Measurements from ENCODE around the gene PARD3B. TPM values are rescaled to one million over a fixed set of nuclear protein-coding genes. Genes with fewer than 3 reads are reported as not detected.

PARD3B gene
- total RNA-seq, 1 experiment from 2014 or later = 3.9 TPM

DNA sequence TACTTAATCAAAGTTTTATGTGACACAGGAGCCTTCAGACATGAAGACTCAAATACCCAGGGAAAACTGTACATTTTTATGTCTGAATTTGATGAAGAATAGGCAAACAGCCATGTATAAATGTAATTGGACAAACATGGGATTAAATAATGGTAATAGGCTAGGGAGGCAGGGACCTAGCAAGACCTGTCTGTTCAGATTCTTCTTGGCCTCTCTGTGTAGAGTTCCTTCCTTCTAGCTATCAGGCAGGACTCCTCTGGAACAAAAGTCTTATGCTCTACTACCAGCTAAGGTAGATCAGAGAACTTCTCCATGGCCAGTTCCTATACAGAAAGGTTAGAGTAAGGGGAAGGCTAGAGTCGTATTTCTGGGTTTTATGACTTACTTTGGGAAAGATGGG, 9.5 kb upstream of the PARD3B start:
- Histone ChIP-seq H3K79me2 (ENCODE audit: low read length) (no peaks in the 10 kb centered on the region), H3K9ac (ENCODE audit: low read length) (no peak overlapping the region), H3K9me3 (ENCODE audit: low read length) (no peaks in the 10 kb centered on the region), H3K4me2 (ENCODE audit: low read length) (no peak overlapping the region), H3K9me2 (replicated peaks; ENCODE audit: low read length) (no peaks in the 10 kb centered on the region), H3K27me3 (ENCODE audit: low read length) (no peaks in the 10 kb centered on the region), H2AFZ (ENCODE audit: low read length) (no peak overlapping the region), H3F3A (ENCODE audit: low read length, unreplicated experiment) (no peaks in the 10 kb centered on the region), H3K4me1 (ENCODE audit: insufficient read depth, low read length) (peaks cover 31% of the 10 kb centered on the region), H3K4me3 (ENCODE audit: low read length) (no peak overlapping the region), H3K36me3 (ENCODE audit: low read depth, low read length) (no peaks in the 10 kb centered on the region), H4K20me1 (ENCODE audit: low read length) (no peaks in the 10 kb centered on the region), H3K27ac (ENCODE audit: low read length) (no peak overlapping the region)
- ChIA-PET CTCF (no interaction called here), POLR2A (ENCODE audit: unreplicated experiment) (no interaction called here)
- no TSS peak for BruUV-seq (replicated peaks)
- intact Hi-C loops (cut with micrococcal nuclease) = loop anchor here (10.0 kb wide), 1 partner anchor 309 kb away; no protein-coding TSS in a partner anchor
- no peak for ATAC-seq
- no peak for TF ChIP-seq EZH2 (IDR thresholded peaks at IDR 0.05; ENCODE audit: low read length, unreplicated experiment)
- no peak for TF ChIP-seq EZH2phosphoT487 (IDR thresholded peaks at IDR 0.05; ENCODE audit: borderline replicate concordance, low read length)
- TF ChIP-seq, protein P1, sequence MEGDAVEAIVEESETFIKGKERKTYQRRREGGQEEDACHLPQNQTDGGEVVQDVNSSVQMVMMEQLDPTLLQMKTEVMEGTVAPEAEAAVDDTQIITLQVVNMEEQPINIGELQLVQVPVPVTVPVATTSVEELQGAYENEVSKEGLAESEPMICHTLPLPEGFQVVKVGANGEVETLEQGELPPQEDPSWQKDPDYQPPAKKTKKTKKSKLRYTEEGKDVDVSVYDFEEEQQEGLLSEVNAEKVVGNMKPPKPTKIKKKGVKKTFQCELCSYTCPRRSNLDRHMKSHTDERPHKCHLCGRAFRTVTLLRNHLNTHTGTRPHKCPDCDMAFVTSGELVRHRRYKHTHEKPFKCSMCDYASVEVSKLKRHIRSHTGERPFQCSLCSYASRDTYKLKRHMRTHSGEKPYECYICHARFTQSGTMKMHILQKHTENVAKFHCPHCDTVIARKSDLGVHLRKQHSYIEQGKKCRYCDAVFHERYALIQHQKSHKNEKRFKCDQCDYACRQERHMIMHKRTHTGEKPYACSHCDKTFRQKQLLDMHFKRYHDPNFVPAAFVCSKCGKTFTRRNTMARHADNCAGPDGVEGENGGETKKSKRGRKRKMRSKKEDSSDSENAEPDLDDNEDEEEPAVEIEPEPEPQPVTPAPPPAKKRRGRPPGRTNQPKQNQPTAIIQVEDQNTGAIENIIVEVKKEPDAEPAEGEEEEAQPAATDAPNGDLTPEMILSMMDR (conservative IDR thresholded peaks at IDR 0.05; ENCODE audit: low read depth, low read length) = no peak
- DNase-seq = peak; percentile 33

DNA sequence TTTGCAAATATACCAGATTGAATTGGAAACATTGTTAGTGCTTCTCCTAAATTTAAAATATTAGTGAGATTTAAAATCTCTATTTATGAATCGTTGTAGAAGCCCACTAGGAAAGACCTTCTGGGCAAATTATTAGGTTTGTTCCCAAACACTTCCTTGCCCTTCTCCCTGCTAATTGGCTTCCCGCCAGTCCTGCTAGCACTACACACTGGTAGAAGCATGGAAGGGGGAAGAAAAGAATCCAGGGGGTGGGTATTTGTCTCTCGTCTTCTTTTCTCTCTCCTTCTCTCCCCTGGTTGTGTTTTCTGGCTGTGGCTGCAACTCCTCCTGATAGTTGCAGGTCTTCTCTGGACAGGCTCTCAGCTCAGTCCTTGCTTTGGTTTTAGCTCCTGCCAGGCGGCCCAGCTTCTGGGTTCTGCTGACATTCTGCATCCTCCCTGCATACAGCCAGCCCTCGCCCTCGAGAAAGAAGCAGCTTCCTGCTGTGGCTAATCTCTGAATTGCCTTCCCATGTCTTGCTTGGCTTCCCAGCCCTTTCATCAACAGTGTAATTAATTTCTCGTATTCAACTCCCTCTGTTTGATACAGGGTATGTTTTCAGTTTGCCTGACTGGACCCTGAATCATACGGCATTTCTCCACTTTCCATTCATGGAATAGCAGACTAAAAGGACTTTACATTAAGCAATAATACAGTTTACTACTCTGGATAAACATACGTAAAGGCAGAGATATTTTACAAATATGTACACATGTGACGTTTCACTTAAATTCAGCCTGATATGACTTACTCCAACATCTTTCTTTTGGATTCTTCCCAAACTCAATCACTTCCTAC, 6.9 kb upstream of the PARD3B start:
- Histone ChIP-seq H3K4me1 (ENCODE audit: insufficient read depth, low read length) (peaks cover 22% of the 10 kb centered on the region), H3K27me3 (ENCODE audit: low read length) (no peaks in the 10 kb centered on the region), H3K79me2 (ENCODE audit: low read length) (no peaks in the 10 kb centered on the region), H3K4me3 (ENCODE audit: low read length) (no peak overlapping the region), H3K36me3 (ENCODE audit: low read depth, low read length) (no peaks in the 10 kb centered on the region), H3K4me2 (ENCODE audit: low read length) (no peak overlapping the region), H2AFZ (ENCODE audit: low read length) (no peak overlapping the region), H3K27ac (ENCODE audit: low read length) (no peak overlapping the region), H3K9me3 (ENCODE audit: low read length) (no peaks in the 10 kb centered on the region), H3F3A (ENCODE audit: low read length, unreplicated experiment) (no peaks in the 10 kb centered on the region), H3K9ac (ENCODE audit: low read length) (no peak overlapping the region), H3K9me2 (replicated peaks; ENCODE audit: low read length) (no peaks in the 10 kb centered on the region), H4K20me1 (ENCODE audit: low read length) (no peaks in the 10 kb centered on the region)
- CTCF ChIA-PET = no interaction called here
- intact Hi-C loops (cut with micrococcal nuclease) = loop anchor here (10.0 kb wide), 1 partner anchor 306 kb away; no protein-coding TSS in a partner anchor
- no peak for ATAC-seq
- TF ChIP-seq, protein P1 (conservative IDR thresholded peaks at IDR 0.05; ENCODE audit: low read depth, low read length) = no peak
- TF ChIP-seq EZH2phosphoT487 (IDR thresholded peaks at IDR 0.05; ENCODE audit: borderline replicate concordance, low read length) (no peak), EZH2 (IDR thresholded peaks at IDR 0.05; ENCODE audit: low read length, unreplicated experiment) (no peak)
- peak; percentile 19 for DNase-seq
- POLR2A ChIA-PET (ENCODE audit: unreplicated experiment) = interaction anchor here (0.5 kb wide), 1 partner anchor 1141 kb away, joined by 3 read pairs; no protein-coding TSS in a partner anchor
- BruUV-seq (replicated peaks) = no TSS peak

DNA sequence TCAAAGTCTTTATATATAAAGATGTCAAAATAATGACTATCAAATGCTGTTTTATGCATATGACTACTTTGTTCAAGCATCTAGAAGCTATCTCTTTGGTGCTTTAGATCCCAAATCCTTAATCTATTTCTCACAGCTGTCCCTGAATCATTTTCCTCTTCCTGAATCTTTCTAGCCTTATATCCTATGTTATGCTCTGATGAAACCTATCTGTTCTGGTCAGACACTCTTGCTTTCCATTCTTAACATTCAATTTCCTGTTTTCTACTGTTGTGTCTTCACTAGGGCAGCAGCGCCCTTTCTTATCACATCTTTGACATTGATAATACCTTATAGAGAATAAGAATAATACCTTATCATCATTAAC, 6.3 kb upstream of the PARD3B start:
- Histone ChIP-seq H3F3A (ENCODE audit: low read length, unreplicated experiment) (no peaks in the 10 kb centered on the region), H3K4me2 (ENCODE audit: low read length) (no peak overlapping the region), H3K9me2 (replicated peaks; ENCODE audit: low read length) (no peaks in the 10 kb centered on the region), H2AFZ (ENCODE audit: low read length) (no peak overlapping the region), H3K36me3 (ENCODE audit: low read depth, low read length) (no peaks in the 10 kb centered on the region), H3K4me1 (ENCODE audit: insufficient read depth, low read length) (peaks cover 18% of the 10 kb centered on the region), H3K27me3 (ENCODE audit: low read length) (no peaks in the 10 kb centered on the region), H3K4me3 (ENCODE audit: low read length) (no peak overlapping the region), H3K9ac (ENCODE audit: low read length) (no peak overlapping the region), H4K20me1 (ENCODE audit: low read length) (no peaks in the 10 kb centered on the region), H3K9me3 (ENCODE audit: low read length) (no peaks in the 10 kb centered on the region), H3K79me2 (ENCODE audit: low read length) (no peaks in the 10 kb centered on the region), H3K27ac (ENCODE audit: low read length) (no peak overlapping the region)
- POLR2A ChIA-PET (ENCODE audit: unreplicated experiment) = no interaction called here
- CTCF ChIA-PET = no interaction called here
- DNase-seq (no peak), ATAC-seq (no peak)
- no TSS peak for BruUV-seq (replicated peaks)
- intact Hi-C loops (cut with micrococcal nuclease) = loop anchor here (10.0 kb wide), 1 partner anchor 306 kb away; no protein-coding TSS in a partner anchor
- no peak for TF ChIP-seq EZH2 (IDR thresholded peaks at IDR 0.05; ENCODE audit: low read length, unreplicated experiment)

All from PC-3 (cell line).